OCI-LY7 (cell line): ENCODE measurements around the gene OR5D14. TPM values are rescaled to one million over a fixed set of nuclear protein-coding genes. Genes with fewer than 3 reads are reported as not detected.

Source experiments
- Bru-seq: library from RNA; stranded (reverse); fragments of 400-500 nt; gene quantifications from one replicate; lab custom pipeline; 2021; lab: Mats Ljungman, UMichigan
- BruChase-seq, 2 experiments: library from RNA; stranded (reverse); fragments of 400-500 nt; gene quantifications; one replicate each; lab custom pipeline; 2021; lab: Mats Ljungman, UMichigan
- BruUV-seq: library from RNA; stranded (reverse); fragments of 400-500 nt; replicated peaks from 2 replicates; lab custom pipeline; 2021; lab: Mats Ljungman, UMichigan
- CTCF ChIA-PET: fragments of 300-600 bp; sonication (Branson Sonifier 250); formaldehyde crosslinking; loops from one replicate; lab custom pipeline; 2022; ENCODE audit warnings: antibody characterized with exemption; ENCODE audit not compliant: unreplicated experiment; lab: Charles Lee
- POLR2A ChIA-PET: fragments of 300-600 bp; sonication (Branson Sonifier 250); formaldehyde crosslinking; loops from one replicate; lab custom pipeline; 2022; ENCODE audit warnings: antibody characterized with exemption; lab: Charles Lee
- DNase-seq: peaks from one replicate; pipeline ENCODE4 v3.0.0-alpha.2; 2015; ENCODE audit warnings: low spot score
- H2AFZ ChIP-seq: fragments of 200-600 bp; sonication (generic), shearing (Covaris generic); 2 replicates; pipeline ENCODE4 v1.6.1; 2014; ENCODE audit warnings: mild to moderate bottlenecking, antibody characterized with exemption, low read length, moderate library complexity
- H3K27ac ChIP-seq: fragments of 200-600 bp; sonication (generic); 2 replicates; pipeline ENCODE4 v1.5.1; 2014; ENCODE audit warnings: mixed run types, low read depth, mild to moderate bottlenecking, moderate library complexity, low read length, inconsistent platforms; ENCODE audit not compliant: poor library complexity, severe bottlenecking
- H3K36me3 ChIP-seq: fragments of 200-600 bp; sonication (generic); 2 replicates; pipeline ENCODE4 v1.6.1; 2014; ENCODE audit warnings: mild to moderate bottlenecking, antibody characterized with exemption, low read length, moderate library complexity, mixed read lengths; ENCODE audit not compliant: insufficient read depth
- H3K4me1 ChIP-seq: fragments of 200-600 bp; sonication (generic); 2 replicates; pipeline ENCODE4 v1.5.1; 2014; ENCODE audit warnings: mild to moderate bottlenecking, low read length; ENCODE audit not compliant: insufficient read depth, poor library complexity, severe bottlenecking
- H3K4me2 ChIP-seq: fragments of 200-600 bp; sonication (generic); 2 replicates; pipeline ENCODE4 v1.6.1; 2014; ENCODE audit warnings: mild to moderate bottlenecking, low read length
- H3K4me3 ChIP-seq: fragments of 200-600 bp; sonication (generic); 2 replicates; pipeline ENCODE4 v1.5.1; 2014; ENCODE audit warnings: mild to moderate bottlenecking, low read depth, low read length; ENCODE audit not compliant: poor library complexity, severe bottlenecking
- H3K79me2 ChIP-seq: fragments of 200-600 bp; sonication (generic); 2 replicates; pipeline ENCODE4 v1.6.1; 2016; ENCODE audit warnings: low read depth, mild to moderate bottlenecking, low read length, moderate library complexity, mixed read lengths; ENCODE audit not compliant: insufficient read depth
- H3K9me2 ChIP-seq: fragments of 200-600 bp; sonication (generic); 2 replicates; pipeline ENCODE4 v1.6.1; 2016; ENCODE audit warnings: mild to moderate bottlenecking, low read length, mixed read lengths; ENCODE audit not compliant: insufficient read depth
- H3K9me3 ChIP-seq: fragments of 200-600 bp; sonication (generic); 2 replicates; pipeline ENCODE4 v1.6.1; 2014; ENCODE audit warnings: mild to moderate bottlenecking, mixed run types, low read length, mixed read lengths
- H4K20me1 ChIP-seq: fragments of 200-600 bp; sonication (generic); 2 replicates; pipeline ENCODE4 v1.6.1; 2014; ENCODE audit warnings: mild to moderate bottlenecking, antibody characterized with exemption, low read length, moderate library complexity, mixed read lengths; ENCODE audit not compliant: insufficient read depth
- EZH2phosphoT487 ChIP-seq: fragments of 200-600 bp; sonication (generic); IDR thresholded peaks from 2 replicates; pipeline ENCODE4 v1.6.1; 2018; ENCODE audit warnings: low read depth, borderline replicate concordance, mild to moderate bottlenecking, mixed run types, antibody characterized with exemption, low read length, moderate library complexity, mixed read lengths
- intact Hi-C: fragments of 100-400 bp; cut with micrococcal nuclease; formaldehyde crosslinking; loops from one replicate; pipeline ENCODE4 v1.10.0; 2022; ENCODE audit not compliant: unreplicated experiment
- long read RNA-seq: library from polyadenylated mRNA; stranded (forward); transcript quantifications from one replicate; pipeline ENCODE4 v2.0.0, GENCODE V29; 2022
- total RNA-seq, 2 experiments: library from RNA; depleted of rRNA in 1 of 2; stranded (reverse); fragments of >200 nt in 1 of 2; shearing (Covaris generic) in 1 of 2; gene quantifications; 2 replicates each; pipeline ENCODE4 v1.2.3, GENCODE V29; 2014 to 2022
- TF ChIP-seq, protein P1 (sequence below): fragments of 200-600 bp; sonication (generic); conservative IDR thresholded peaks from 2 replicates; pipeline ENCODE4 v1.5.1; 2014; ENCODE audit warnings: mild to moderate bottlenecking, antibody characterized with exemption, low read length, moderate library complexity, mixed read lengths

Gene OR5D14
- not detected in 2 replicates for total RNA-seq (2014; rRNA removed; shearing (Covaris generic))
- not detected in 2 replicates for total RNA-seq (2022)
- not detected for Bru-seq, nascent RNA
- BruChase-seq, experiment 1, labeled RNA remaining after a 6-hour chase, result not detected
- BruChase-seq, experiment 2, labeled RNA remaining after a 2-hour chase, result not detected
- long read RNA-seq, result 0 reads

- Histone ChIP-seq H3K9me3 (no peaks in the 10 kb centered on the region), H3K79me2 (no peaks in the 10 kb centered on the region), H3K4me3 (no peak within 1 kb of the TSS), H4K20me1 (no peaks in the 10 kb centered on the region), H3K9me2 (no peaks in the 10 kb centered on the region), H3K4me2 (no peak within 1 kb of the TSS), H3K36me3 (no peaks in the 10 kb centered on the region), H3K4me1 (no peaks in the 10 kb centered on the region), H3K27ac (no peak within 1 kb of the TSS), H2AFZ (no peak within 1 kb of the TSS)
- intact Hi-C loops, result no loop called here
- no peak for TF ChIP-seq EZH2phosphoT487
- TF ChIP-seq, protein P1, sequence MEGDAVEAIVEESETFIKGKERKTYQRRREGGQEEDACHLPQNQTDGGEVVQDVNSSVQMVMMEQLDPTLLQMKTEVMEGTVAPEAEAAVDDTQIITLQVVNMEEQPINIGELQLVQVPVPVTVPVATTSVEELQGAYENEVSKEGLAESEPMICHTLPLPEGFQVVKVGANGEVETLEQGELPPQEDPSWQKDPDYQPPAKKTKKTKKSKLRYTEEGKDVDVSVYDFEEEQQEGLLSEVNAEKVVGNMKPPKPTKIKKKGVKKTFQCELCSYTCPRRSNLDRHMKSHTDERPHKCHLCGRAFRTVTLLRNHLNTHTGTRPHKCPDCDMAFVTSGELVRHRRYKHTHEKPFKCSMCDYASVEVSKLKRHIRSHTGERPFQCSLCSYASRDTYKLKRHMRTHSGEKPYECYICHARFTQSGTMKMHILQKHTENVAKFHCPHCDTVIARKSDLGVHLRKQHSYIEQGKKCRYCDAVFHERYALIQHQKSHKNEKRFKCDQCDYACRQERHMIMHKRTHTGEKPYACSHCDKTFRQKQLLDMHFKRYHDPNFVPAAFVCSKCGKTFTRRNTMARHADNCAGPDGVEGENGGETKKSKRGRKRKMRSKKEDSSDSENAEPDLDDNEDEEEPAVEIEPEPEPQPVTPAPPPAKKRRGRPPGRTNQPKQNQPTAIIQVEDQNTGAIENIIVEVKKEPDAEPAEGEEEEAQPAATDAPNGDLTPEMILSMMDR, result no peak
- no TSS peak for BruUV-seq
- POLR2A ChIA-PET, result no interaction called here
- DNase-seq, result no peak
- CTCF ChIA-PET, result no interaction called here
These were observed at the start of gene OR5D14 for GRCh38 chr11:55795256-55795655. Gene OR5D14 (plus strand): TSS chr11:55795556. CDS start chr11:55795556, 0 bp downstream.

- no peak within 1 kb of the TSS for H3K27ac ChIP-seq
- H4K20me1 ChIP-seq, result no peaks in the 10 kb centered on the region
- no peak within 1 kb of the TSS for H2AFZ ChIP-seq
- H3K4me1 ChIP-seq, result no peaks in the 10 kb centered on the region
- H3K9me2 ChIP-seq, result no peaks in the 10 kb centered on the region
- TF ChIP-seq, protein P1, result no peak
- TF ChIP-seq EZH2phosphoT487, result no peak
- DNase-seq, result no peak
- H3K79me2 ChIP-seq, result no peaks in the 10 kb centered on the region
- ChIA-PET CTCF (no interaction called here), POLR2A (no interaction called here)
- H3K9me3 ChIP-seq, result no peaks in the 10 kb centered on the region
- H3K4me3 ChIP-seq, result no peak within 1 kb of the TSS
- H3K4me2 ChIP-seq, result no peak within 1 kb of the TSS
- intact Hi-C loops, result no loop called here
- BruUV-seq, result no TSS peak
- H3K36me3 ChIP-seq, result no peaks in the 10 kb centered on the region
These were observed 22.2 kb upstream of the OR5D14 start, which contains the start of gene OR5D13 for GRCh38 chr11:55773138-55773537. Gene OR5D13 (plus strand): TSS chr11:55773438. CDS start chr11:55773438, 0 bp downstream.

GRCh38 chr11:55791606-55792005 lies 3.8 kb upstream of the OR5D14 start:
- no peaks in the 10 kb centered on the region for H3K79me2 ChIP-seq
- intact Hi-C loops, result no loop called here
- H3K27ac ChIP-seq, result no peak overlapping the region
- ChIA-PET POLR2A (interaction anchor here (0.5 kb wide), 1 partner anchor 409 kb away, joined by 3 read pairs; no protein-coding TSS in a partner anchor), CTCF (no interaction called here)
- no peak overlapping the region for H3K4me2 ChIP-seq
- no peaks in the 10 kb centered on the region for H3K9me3 ChIP-seq
- no TSS peak for BruUV-seq
- no peak for DNase-seq
- no peak for TF ChIP-seq EZH2phosphoT487
- TF ChIP-seq, protein P1, result no peak
- H3K4me3 ChIP-seq, result no peak overlapping the region
- no peaks in the 10 kb centered on the region for H3K4me1 ChIP-seq
- H4K20me1 ChIP-seq, result no peaks in the 10 kb centered on the region
- no peaks in the 10 kb centered on the region for H3K9me2 ChIP-seq
- H3K36me3 ChIP-seq, result no peaks in the 10 kb centered on the region
- H2AFZ ChIP-seq, result no peak overlapping the region
